Keratinocyte (primary cell): ENCODE data around the gene CCNYL1. TPM values are rescaled to one million over a fixed set of nuclear protein-coding genes. Genes with fewer than 3 reads are reported as not detected.

Experiments used
- DNase-seq: peaks from one replicate; pipeline ENCODE4 v3.0.0-alpha.2; 2011; ENCODE audit warnings: low read depth, missing footprints, low spot score
- FAIRE-seq: peaks from 2 replicates; lab custom pipeline; 2011; peaks lifted over from hg19 to GRCh38; lab: Jason Lieb, UNC
- H2AFZ ChIP-seq: 2 replicates; pipeline ENCODE4 v1.6.0; 2012; ENCODE audit warnings: low read length, control low read depth, inconsistent platforms; ENCODE audit not compliant: control insufficient read depth
- H3K27ac ChIP-seq: 2 replicates; pipeline ENCODE4 v1.5.1; 2011; ENCODE audit warnings: low read length; ENCODE audit not compliant: control insufficient read depth, insufficient read depth
- H3K27me3 ChIP-seq: 3 replicates; pipeline ENCODE4 v1.6.0; 2011; ENCODE audit warnings: low read length; ENCODE audit not compliant: control insufficient read depth, insufficient read depth; ENCODE audit errors: extremely low read depth
- H3K36me3 ChIP-seq, 2 experiments: 2 replicates in 1 of 2; 3 replicates in 1 of 2; pipeline ENCODE4 v1.5.1; 2011; ENCODE audit warnings: low read length in 2 of 2, mild to moderate bottlenecking in 1 of 2; ENCODE audit not compliant: control insufficient read depth in 2 of 2, insufficient read depth in 2 of 2; ENCODE audit errors: extremely low read depth in 1 of 2
- H3K4me1 ChIP-seq: 3 replicates; pipeline ENCODE4 v1.5.1; 2011; ENCODE audit warnings: low read length; ENCODE audit not compliant: control insufficient read depth, insufficient read depth; ENCODE audit errors: extremely low read depth
- H3K4me2 ChIP-seq: 3 replicates; pipeline ENCODE4 v1.6.0; 2011; ENCODE audit warnings: low read depth, low read length; ENCODE audit not compliant: control insufficient read depth, insufficient read depth; ENCODE audit errors: extremely low read depth
- H3K4me3 ChIP-seq, 3 experiments: fragments of 200-600 bp in 1 of 3; sonication (generic) in 1 of 3; 2 replicates in 2 of 3; 3 replicates in 1 of 3; pipeline ENCODE4 v1.5.1; 2011 to 2016; ENCODE audit warnings: low read length in 3 of 3, mild to moderate bottlenecking in 3 of 3, control low read depth in 2 of 3, inconsistent platforms in 1 of 3, low read depth in 1 of 3, mixed read lengths in 1 of 3, mixed run types in 1 of 3, moderate library complexity in 1 of 3; ENCODE audit not compliant: control insufficient read depth in 2 of 3, insufficient read depth in 2 of 3; ENCODE audit errors: extremely low read depth in 1 of 3
- H3K79me2 ChIP-seq: 2 replicates; pipeline ENCODE4 v1.6.0; 2012; ENCODE audit warnings: low read length; ENCODE audit not compliant: control insufficient read depth, insufficient read depth
- H3K9ac ChIP-seq: 3 replicates; pipeline ENCODE4 v1.6.0; 2011; ENCODE audit warnings: low read length; ENCODE audit not compliant: control insufficient read depth, insufficient read depth; ENCODE audit errors: extremely low read depth
- H3K9me1 ChIP-seq: 3 replicates; pipeline ENCODE4 v1.6.0; 2011; ENCODE audit warnings: low read length; ENCODE audit not compliant: control insufficient read depth, insufficient read depth; ENCODE audit errors: extremely low read depth
- H3K9me3 ChIP-seq: 2 replicates; pipeline ENCODE4 v1.5.1; 2012; ENCODE audit warnings: low read depth, low read length; ENCODE audit not compliant: control insufficient read depth
- H4K20me1 ChIP-seq: 3 replicates; pipeline ENCODE4 v1.6.0; 2011; ENCODE audit warnings: low read length; ENCODE audit not compliant: control insufficient read depth, insufficient read depth; ENCODE audit errors: extremely low read depth
- EZH2 ChIP-seq: IDR thresholded peaks from one replicate; pipeline ENCODE4 v1.6.1; 2012; ENCODE audit warnings: inconsistent platforms, mild to moderate bottlenecking, low read length, moderate library complexity
- dilution Hi-C: fragments of 300-500 bp; cut with MboI; formaldehyde crosslinking; loops from one replicate; pipeline ENCODE4 v1.7.0; 2020; ENCODE audit warnings: low sequenced_read_pairs; ENCODE audit not compliant: extremely low pct_ligation_motif_present
- polyA plus RNA-seq, 5 experiments: library from polyadenylated mRNA; depleted of rRNA in 3 of 5; stranded (reverse) in 3 of 5; stranded (forward) in 1 of 5; unstranded in 1 of 5; fragments of >200 nt; gene quantifications; 1 replicate in 1 of 5; 2 replicates in 3 of 5; 3 replicates in 1 of 5; pipeline versions ENCODE4 v1.2.1 to v1.2.3, GENCODE V29; 2011 to 2012; ENCODE audit warnings: missing spikeins in 2 of 5, low read depth in 1 of 5, low replicate concordance in 1 of 5
- TF ChIP-seq, protein P1 (sequence below), 3 experiments: IDR thresholded peaks in 1 of 3; conservative IDR thresholded peaks in 1 of 3; optimal IDR thresholded peaks in 1 of 3; 2 replicates in 2 of 3; 3 replicates in 1 of 3; pipeline versions ENCODE3 to v1.5.1; 2011; ENCODE audit warnings: low read length in 3 of 3, mild to moderate bottlenecking in 3 of 3, moderate library complexity in 2 of 3, control low read depth in 1 of 3, inconsistent platforms in 1 of 3; ENCODE audit not compliant: insufficient read depth in 2 of 3; ENCODE audit errors: extremely low read depth in 1 of 3

Gene CCNYL1
- polyA plus RNA-seq, 1 donor (not counting 4 experiments of a cell fraction or from before 2014, with no cell fraction given), result 29.9 TPM

DNA sequence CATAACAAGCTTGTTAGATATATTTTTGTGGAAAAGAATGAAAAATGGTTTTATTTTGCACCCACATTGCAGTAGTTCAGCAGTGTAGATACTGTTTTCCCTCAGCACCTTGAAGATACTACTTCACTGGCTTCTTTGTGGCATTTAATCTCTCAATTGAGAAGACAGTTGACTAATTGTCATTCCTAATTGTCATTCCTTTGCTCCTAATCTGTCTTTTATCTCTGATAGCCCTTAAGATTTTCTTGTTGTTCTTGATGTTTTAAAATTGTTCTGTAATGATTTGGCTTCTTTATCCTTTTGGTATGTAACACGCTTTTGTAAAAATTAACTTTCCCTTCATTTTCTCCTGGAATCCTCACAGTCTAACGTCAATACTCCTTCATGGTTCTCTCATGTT lies 38.0 kb upstream of the CCNYL1 start:
- no peaks in the 10 kb centered on the region for H3K9me3 ChIP-seq
- FAIRE-seq (no peak), DNase-seq (no peak)
- no peaks in the 10 kb centered on the region for H3K9me1 ChIP-seq
- TF ChIP-seq, protein P1, sequence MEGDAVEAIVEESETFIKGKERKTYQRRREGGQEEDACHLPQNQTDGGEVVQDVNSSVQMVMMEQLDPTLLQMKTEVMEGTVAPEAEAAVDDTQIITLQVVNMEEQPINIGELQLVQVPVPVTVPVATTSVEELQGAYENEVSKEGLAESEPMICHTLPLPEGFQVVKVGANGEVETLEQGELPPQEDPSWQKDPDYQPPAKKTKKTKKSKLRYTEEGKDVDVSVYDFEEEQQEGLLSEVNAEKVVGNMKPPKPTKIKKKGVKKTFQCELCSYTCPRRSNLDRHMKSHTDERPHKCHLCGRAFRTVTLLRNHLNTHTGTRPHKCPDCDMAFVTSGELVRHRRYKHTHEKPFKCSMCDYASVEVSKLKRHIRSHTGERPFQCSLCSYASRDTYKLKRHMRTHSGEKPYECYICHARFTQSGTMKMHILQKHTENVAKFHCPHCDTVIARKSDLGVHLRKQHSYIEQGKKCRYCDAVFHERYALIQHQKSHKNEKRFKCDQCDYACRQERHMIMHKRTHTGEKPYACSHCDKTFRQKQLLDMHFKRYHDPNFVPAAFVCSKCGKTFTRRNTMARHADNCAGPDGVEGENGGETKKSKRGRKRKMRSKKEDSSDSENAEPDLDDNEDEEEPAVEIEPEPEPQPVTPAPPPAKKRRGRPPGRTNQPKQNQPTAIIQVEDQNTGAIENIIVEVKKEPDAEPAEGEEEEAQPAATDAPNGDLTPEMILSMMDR (optimal IDR thresholded peaks at IDR 0.05 in 1 of 3, IDR thresholded peaks at IDR 0.05 in 1 of 3, conservative IDR thresholded peaks at IDR 0.05 in 1 of 3; ENCODE audit: extremely low read depth in 1 of 3, insufficient read depth in 2 of 3, low read length in 3 of 3), result no peak
- TF ChIP-seq EZH2, result no peak
- no peaks in the 10 kb centered on the region for H3K36me3 ChIP-seq
- no peaks in the 10 kb centered on the region for H3K4me1 ChIP-seq
- H2AFZ ChIP-seq, result no peak overlapping the region
- dilution Hi-C loops, result no loop called here
- H3K27ac ChIP-seq, result no peak overlapping the region
- H3K27me3 ChIP-seq, result no peaks in the 10 kb centered on the region
- H3K4me3 ChIP-seq, result no peak overlapping the region
- no peak overlapping the region for H3K4me2 ChIP-seq
- H3K9ac ChIP-seq, result no peak overlapping the region
- no peaks in the 10 kb centered on the region for H3K79me2 ChIP-seq
- H4K20me1 ChIP-seq, result no peaks in the 10 kb centered on the region

DNA sequence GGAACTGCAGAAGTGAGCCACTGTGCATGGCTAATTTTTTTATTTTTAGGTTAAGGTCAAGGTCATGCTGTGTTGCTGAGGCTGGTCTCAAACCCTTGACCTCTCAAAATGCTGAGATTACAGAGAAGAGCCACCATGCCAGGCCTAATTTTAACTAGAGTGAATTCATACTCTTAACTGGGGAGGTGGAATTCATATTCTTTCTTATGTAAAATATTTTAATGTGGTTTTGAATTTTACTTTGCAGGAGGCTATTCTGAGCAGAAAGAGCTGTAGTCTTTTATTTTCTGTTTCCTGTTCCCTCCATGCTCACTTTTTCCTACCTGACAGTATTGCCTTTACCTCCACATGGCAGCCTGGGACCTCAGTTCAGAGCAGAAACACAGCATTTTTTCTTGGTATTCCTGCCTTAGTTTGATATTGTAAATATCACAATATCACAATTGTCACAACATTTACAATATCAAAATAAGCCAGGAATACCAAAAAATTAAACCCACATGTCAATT lies 37.1 kb upstream of the CCNYL1 start:
- Histone ChIP-seq H3K4me1 (no peaks in the 10 kb centered on the region), H3K9me3 (no peaks in the 10 kb centered on the region), H3K4me3 (no peak overlapping the region), H3K36me3 (no peaks in the 10 kb centered on the region), H3K9me1 (no peaks in the 10 kb centered on the region), H2AFZ (no peak overlapping the region), H3K27me3 (no peaks in the 10 kb centered on the region), H3K9ac (no peak overlapping the region), H3K27ac (no peak overlapping the region), H4K20me1 (no peaks in the 10 kb centered on the region), H3K79me2 (no peaks in the 10 kb centered on the region), H3K4me2 (no peak overlapping the region)
- dilution Hi-C loops, result no loop called here
- DNase-seq (no peak), FAIRE-seq (no peak)
- TF ChIP-seq, protein P1 (optimal IDR thresholded peaks at IDR 0.05 in 1 of 3, IDR thresholded peaks at IDR 0.05 in 1 of 3, conservative IDR thresholded peaks at IDR 0.05 in 1 of 3; ENCODE audit: extremely low read depth in 1 of 3, insufficient read depth in 2 of 3, low read length in 3 of 3), result no peak
- no peak for TF ChIP-seq EZH2
